HG03521 (cell line): ENCODE data around the gene HPCAL1.

Source experiments
- ATAC-seq: cut with Tn5 transposase; IDR thresholded peaks from one replicate; pipeline ENCODE4 v1.9.1; 2021; ENCODE audit warnings: mild to moderate bottlenecking, moderate library complexity; ENCODE audit not compliant: unreplicated experiment

Gene HPCAL1

DNA sequence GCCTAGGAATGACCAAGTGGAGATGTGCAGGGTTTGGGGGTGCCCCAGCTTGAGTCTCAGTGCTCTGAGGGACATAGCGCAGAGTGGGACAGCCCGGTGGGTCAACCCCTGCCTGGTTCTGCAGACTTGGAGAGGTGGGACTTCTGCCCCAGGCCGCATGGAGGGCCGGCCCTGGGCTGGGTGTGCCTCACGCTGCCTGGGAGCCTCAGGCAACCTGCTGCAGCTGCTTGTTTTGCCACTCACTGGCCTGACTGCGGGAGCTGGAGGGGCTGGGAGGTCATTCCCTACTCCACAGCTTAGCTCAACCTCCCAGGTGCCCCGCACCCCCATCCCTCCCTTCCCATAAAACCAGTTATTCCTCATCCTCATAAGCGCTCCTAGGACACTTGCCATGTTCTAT, 112.3 kb downstream of the HPCAL1 start:
- no peak for ATAC-seq

- no peak for ATAC-seq
These were observed 112.9 kb downstream of the HPCAL1 start for GRCh38 chr2:10415640-10416039.

DNA sequence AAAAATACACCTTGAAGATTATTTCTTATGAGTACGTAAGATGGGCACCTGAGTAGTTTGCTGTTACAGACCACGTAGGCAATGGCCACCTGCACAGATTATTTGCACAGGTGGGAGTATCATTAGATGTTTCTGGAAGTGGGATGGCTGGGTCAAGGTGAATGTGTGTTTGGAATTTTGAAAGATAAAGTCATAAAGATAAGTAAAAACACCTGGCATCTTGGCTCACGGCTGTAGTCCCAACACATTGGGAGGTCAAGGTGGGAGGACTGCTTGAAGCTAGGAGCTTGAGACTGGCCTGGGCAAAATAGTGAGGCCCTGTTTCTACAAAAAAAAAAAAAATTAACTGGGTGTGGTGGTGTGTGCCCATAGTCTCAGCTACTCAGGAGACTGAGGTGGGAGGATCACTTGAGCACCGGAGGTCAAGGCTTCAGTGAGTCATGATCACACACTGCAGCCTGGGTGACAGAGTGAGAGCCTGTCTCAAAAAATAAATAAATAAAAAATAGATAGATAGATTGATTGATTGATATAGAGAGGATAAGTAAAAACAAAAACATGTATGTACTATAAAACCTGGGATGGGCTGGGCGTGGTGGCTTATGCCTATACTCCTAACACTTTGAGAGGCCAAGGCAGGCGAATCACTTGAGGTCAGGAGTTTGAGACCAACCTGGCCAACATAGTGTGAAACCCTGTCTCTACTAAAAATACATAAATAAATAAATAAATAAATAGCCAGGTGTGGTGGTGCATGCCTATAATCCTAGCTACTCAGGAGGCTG, 115.0 kb downstream of the HPCAL1 start:
- no peak for ATAC-seq

DNA sequence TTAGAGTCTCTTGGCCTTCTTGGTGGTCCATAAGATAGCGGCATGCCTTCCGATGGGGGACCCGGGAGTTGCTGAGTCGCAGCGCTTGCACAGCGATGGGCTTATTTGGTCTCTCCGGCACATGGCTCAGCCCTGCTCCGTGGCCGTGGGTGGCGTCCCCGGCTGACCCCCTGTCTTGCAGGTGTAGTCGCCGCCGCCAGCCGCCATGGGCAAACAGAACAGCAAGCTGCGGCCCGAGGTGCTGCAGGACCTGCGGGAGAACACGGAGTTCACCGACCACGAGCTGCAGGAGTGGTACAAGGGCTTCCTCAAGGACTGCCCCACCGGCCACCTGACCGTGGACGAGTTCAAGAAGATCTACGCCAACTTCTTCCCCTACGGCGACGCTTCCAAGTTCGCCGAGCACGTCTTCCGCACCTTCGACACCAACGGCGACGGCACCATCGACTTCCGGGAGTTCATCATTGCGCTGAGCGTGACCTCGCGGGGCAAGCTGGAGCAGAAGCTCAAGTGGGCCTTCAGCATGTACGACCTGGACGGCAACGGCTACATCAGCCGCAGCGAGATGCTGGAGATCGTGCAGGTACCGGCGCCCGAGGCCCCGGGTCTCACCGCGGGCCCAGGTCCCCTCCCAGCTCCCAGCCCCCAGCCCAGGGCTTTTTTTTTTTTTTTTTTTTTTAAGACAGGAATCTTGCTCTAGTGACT, 117.0 kb downstream of the HPCAL1 start:
- no peak for ATAC-seq

DNA sequence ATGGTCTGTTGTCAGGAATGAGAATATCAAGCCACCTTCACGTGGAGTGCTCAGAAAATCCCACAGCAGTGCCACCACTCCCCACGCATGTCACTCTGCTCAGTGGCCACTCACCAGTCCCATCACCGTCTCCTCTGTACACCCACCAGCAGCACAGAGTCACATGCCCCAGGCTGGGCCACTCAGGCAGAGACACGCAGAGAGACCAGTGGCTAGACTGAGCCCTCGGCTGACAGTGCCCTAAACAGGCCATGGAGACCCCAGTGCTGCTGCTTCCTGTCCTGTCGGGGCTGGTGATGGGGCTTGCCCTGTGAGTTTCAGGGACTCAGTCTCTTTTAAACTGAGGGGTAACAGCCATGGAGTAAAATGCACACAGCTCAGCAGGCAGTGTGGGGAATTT, 119.5 kb downstream of the HPCAL1 start:
- no peak for ATAC-seq

DNA sequence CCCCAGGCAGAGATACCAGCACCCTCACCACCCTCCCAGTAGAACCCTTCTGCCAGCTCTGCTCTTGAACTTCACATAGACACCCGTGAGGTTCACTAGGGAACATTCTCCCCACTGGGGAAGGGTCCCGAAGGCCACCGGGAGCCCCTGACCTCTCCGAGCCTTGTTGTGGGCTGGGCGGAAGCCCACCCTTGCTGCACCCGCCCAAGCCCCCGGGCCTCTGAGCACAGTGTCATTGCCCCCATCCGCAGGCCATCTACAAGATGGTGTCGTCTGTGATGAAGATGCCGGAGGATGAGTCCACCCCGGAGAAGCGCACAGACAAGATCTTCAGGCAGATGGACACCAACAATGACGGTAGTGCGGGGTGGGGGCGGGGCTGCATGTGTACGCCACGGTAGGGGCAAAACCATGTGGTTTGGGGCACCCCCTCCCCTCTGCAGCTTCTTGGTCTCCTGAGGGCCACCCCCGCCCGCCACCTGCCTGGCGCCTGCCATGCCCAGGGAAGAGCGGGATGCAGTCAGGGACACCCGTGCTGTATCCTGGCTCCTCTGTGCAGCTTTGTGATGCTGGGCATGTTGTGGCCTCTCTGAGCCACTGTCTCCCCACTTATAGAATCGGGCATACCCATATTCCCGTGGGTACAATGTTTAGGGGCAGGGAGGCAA, 120.2 kb downstream of the HPCAL1 start:
- ATAC-seq: no peak

DNA sequence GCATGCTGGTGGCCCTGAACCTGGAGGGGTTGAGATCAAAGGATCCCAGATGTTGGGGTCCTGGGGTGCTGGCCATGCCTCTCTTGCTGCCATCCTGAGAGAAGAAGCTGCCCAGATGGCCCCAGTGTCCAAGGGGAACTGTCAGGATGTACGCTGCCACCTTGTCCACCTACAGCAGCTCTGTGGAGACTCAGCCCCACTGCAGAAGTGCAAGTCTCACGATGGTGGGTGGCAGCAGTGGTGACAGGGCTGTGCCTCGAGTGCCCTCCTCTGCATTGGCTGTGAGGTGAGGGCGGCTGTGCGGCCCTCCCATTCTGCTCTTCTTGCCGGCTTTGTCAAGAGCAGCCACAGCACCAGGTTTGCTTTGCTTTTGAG, 120.7 kb downstream of the HPCAL1 start:
- no peak for ATAC-seq

DNA sequence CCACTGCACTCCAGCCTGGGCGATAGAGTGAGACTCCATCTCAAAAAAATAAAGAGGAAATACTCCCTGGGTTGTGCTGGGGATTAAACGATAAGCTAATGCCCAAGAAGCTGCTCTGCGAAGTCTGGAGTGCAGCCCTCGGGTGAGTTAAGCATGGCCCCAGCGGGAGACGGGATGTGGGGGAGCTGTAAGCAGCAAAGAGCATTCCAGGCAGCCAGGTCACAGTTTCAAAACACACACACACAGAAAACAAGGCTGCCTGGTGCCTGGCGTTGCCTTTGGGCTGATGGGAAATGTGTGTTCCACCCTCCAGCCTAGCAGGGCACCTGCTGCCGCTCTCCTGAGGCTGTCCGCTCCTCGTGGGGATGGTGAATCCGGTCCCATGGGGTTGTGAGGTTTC, 121.3 kb downstream of the HPCAL1 start:
- ATAC-seq: no peak

DNA sequence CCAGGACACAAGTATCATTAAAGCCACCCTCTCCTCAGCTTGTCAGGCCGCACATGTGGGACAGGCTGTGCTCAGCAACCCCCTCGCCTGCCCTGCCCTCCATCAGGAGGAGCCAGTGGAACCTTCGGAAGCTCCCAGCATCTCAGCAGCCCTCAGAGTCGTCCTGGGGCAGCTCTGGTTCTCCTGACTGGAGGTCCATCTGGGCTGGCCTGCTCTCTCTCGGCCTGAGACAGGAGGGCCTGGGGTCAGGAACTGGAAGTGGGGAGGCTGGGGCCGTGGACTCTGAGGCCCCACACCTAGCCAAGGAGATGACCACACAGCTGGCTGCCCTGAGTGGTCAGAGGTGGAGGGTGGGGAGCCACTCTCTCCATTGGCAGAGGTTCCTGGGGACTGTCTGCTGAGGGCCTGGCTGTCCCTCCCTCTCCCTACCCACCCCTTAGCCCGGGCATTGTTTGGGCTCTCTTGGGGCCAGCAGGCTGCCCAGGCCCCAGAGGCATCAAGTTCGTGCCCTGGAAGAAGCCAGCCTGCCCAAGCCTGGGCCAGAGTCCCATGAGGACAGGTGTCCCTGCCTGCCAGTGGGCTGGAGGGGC, 122.3 kb downstream of the HPCAL1 start:
- no peak for ATAC-seq

DNA sequence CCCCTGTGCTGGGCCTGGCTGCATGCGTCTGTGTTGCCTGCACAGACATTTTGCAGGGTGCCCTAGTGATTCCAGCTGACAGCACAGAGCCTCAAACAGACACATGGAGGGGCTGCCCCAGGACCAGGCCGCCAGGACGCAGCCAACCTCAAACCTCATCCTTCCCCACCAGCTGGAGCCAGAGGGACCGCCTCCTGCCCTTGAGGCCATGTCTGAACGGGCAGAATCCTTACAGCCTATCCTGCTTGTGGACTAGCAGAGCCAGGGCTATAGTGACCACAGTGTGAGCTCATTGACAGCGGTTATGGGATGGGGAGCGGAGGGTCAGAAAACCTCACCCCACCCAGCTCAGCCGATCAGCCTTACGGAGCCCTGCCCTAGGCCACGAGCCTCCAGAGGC, 123.0 kb downstream of the HPCAL1 start:
- ATAC-seq: no peak

- ATAC-seq: no peak
These were observed 124.3 kb downstream of the HPCAL1 start for GRCh38 chr2:10426726-10427617.

DNA sequence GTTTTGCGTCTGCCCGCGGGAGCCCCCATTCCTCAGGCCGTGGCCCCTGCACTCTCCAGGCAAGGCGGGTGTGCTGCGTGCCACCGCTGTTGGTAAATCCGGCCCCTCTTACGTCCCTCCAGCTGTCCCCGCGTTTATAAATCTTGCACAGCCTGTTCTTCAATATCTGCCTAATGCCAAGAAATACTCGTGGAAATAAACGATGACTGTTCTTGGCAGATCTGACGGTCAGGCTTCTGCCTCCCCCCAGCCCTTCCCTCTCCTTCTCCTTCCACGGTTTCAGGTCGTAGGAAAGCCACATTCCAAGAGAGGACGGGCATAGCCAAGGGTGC, 124.9 kb downstream of the HPCAL1 start:
- ATAC-seq: no peak

DNA sequence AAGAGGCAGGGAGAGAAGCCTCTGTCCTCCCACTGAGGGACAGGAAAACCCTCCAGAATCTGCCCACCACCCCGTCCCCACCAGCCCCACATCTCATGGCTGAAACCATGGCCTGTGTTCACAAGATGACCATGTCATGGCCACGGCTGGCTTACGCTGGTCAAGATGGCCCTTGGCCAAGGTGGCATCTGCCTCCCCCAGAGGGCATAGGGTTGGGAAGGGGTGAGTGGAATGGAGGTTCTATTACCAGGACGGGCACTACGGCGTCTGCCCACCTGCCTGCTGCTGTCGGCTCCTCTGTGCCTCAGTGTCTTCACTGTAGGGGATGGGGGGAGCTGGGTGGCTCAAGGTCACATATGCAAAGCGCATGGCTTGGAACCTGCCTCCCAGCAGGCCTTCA, 125.7 kb downstream of the HPCAL1 start:
- no peak for ATAC-seq

DNA sequence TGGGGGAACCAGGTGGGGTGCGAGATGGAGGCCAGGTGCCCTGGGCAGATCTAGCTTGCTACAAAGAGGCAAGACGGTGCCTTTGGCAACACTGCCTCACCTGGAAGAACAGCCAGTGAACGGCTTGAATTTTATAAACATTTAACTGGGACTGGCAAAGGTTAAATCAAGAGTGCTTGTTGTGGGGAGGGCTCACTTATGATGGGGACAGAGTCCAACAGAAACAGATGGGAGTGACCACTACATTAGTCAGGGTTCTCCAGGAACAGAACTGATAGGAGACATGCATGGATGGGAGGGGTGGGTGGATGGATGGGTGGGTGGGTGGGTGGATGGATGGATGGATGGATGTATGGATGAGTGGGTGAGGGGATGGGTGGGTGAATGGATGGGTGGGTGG, 126.2 kb downstream of the HPCAL1 start:
- ATAC-seq: no peak

- ATAC-seq: no peak
These were observed 128.3 kb downstream of the HPCAL1 start for GRCh38 chr2:10430886-10431622.

DNA sequence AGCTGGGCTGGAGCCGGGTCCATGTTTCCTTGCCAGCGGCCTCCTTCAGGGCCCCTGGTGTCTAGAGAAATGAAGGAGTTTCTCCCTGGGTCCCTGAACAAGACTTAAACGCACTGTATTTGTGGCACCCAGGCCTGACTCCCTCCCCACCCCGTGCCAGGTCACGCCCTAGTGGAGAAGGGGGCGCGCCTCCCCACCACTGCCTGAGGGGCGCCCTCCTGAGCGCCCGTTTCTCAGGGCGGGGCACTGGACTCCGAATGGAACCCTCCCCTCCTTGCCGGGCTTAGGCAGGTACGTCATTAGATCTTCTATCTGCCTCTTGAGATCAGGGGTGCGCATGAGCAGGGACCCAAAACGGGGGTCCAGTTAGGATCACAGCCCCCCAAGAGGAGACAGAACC, 129.1 kb downstream of the HPCAL1 start:
- ATAC-seq: no peak

DNA sequence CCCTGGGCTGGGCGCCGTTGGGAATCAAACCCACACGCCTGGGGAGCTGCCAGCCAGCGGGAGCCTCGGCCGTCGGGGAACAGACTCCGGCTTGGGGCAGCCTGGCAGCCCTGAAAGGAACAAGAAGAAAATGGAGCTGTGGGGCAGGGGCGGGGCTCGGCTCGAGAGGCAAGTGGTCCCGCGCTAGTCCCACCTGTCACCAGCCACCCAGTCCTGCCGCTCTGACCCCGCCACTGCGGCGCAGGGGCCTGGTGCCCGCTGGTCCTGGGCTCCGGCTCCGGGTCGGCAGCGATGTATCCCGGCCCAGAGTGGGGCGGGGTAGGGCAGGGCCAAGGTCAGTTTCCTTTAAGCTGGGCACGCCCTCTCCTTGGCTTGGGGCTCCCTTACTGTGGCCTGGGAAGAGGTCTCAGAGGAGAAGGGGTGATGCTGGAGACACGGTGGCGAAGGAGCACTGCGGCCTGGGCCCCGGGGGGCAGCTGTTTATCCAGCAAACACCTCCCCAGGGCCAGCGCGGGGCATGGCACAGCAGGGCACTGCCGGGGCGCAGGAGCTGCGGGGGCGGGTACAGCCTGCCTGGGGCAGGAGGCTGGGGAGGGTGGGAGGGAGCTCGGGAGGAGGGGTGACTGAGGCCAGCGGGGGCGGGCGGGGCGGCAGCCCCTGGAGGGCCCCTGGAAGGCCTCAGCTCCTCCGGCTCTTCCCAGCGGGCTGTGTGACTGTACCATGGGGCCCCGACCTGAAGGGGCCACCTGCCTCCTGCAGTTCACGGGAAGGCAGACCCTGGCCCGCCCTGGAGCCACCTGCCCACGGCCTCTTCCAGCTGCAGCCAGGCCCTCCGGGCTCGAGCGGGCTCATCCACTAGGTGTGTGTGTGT, 129.8 kb downstream of the HPCAL1 start:
- ATAC-seq: no peak

DNA sequence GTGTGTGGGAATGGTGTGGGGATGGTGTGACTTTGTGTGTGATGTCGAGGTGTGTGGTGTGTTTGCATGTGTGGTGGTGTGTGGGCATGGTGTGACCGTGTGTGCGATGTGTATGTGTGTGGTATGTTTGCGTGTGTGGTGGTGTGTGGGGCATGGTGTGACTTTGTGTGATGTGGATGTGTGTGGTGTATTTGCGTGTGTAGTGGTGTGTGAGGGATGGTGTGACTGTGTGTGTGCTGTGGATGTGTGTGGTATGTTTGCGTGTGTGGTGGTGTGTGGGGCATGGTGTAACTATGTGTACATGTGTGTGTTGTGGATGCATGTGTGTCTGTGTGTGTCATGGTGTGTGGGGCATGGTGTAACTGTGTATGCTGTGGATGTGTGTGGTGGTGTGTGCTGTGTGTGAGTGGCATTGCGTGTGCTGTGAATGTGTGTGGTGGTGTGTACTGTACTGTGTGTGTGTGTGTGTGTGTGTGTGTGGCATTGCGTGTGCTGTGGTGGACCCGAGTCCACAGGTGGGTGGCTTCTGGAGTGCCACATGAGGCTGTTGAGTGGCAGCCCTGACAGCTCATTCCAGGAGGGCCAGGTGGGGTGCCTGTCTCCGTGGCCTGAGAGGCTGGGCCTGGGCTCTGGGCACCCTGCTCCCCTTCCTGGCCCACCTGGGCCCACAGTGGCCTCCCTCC, 130.7 kb downstream of the HPCAL1 start:
- ATAC-seq: no peak
